NCI-H1105 treated with DMSO at 0.1 percent for 48 hours (cell line): Measurements from ENCODE around the gene TBL2.
"Not testable (repeated sequence)": the region's sequence is repeated elsewhere in the genome, so short reads cannot be mapped to it uniquely, and the experiment has no call there.

ENCODE experiments used
- DNase-seq: peaks from one replicate; lab custom pipeline; 2025; lab: John Stamatoyannopoulos, UW

Gene TBL2

DNA sequence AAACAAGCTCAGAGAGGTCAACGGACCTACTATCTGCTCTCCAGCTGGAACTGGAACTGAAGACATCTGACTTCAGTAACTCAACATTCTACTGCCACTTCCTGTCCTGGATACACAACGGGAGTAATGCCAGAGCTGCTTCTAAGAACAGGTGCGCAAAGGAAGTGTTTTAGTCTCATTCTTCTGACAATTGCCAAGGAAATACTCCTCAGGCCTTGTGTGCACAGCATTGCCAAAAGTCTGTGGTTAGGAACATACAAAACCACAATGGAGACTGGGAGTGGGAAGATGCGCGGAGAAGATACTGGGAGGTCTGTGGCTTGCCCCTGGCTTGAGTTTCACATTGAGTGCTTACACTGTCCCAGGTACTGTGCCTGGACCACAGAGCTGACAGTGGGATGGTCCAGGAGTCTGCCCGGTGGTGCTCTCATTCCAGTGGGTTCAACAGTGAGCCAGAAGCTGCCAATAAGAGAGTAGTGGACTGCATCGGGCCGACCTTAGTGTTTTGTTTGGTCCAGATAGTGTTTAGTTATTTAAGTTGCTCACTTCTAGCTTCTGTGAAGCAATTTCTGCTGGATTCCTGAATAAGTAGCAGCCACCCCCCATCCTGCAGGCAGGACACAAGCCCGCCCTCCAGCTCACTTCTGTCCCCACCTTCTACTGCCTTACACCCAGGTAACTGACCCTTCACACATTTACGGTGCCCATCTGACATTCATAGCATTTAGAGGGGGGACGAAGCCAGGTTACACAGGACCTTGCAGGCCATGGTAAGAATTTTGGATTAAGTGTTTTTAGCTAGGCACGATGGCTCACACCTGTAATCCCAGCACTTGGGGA is 10.3 kb downstream of the TBL2 start:
- no peak for DNase-seq

GRCh38 chr7:73567140-73567539 is 11.2 kb downstream of the TBL2 start:
- DNase-seq, result no peak

DNA sequence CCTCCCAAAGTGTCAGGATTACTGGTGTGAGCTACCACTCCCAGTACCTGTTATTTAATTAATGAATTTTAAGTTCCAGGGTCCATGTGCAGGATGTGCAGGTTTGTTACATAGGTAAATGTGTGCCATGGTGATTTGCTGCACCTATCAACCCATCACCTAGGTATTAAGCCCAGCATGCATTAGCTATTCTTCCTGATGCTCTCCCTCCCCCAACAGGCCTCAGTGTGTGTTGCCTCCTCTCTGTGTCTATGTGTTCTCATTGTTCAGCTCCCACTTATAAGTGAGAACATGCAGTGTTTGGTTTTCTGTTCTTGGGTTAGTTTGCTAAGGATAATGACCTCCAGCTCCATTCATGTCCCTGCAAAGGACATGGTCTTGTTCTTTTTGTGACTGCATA is 11.9 kb downstream of the TBL2 start:
- not testable (repeated sequence) for DNase-seq

DNA sequence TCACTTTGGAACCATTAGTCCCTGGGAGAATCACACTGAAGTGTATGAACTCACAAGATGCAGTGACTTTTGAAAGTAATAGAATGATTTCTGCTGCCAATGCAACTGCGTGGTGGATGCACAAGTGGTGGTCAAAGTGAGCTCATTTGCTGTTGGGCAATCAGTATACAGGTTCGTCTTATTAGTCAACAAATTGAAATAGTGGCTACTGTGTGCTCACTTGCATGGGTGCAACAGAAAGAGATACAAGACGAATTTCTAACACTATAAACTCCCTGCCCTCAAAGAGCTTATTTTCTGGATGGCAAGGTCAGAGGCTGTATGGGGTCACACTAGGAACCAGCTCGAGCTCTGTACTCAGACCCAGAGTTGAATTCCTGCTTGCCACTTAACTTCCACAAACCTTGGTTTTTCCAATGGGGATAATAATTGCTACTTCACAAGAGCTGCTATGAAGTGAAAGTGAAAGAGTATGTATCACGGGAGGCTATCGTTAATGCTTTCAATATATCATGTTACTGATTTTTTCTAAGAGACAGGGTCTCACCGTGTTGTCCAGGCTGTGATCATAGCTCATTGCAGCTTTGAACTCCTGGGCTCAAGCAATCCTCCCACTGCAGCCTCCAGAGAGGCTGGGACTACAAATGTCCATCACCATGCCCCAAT is 12.6 kb downstream of the TBL2 start:
- no peak for DNase-seq

DNA sequence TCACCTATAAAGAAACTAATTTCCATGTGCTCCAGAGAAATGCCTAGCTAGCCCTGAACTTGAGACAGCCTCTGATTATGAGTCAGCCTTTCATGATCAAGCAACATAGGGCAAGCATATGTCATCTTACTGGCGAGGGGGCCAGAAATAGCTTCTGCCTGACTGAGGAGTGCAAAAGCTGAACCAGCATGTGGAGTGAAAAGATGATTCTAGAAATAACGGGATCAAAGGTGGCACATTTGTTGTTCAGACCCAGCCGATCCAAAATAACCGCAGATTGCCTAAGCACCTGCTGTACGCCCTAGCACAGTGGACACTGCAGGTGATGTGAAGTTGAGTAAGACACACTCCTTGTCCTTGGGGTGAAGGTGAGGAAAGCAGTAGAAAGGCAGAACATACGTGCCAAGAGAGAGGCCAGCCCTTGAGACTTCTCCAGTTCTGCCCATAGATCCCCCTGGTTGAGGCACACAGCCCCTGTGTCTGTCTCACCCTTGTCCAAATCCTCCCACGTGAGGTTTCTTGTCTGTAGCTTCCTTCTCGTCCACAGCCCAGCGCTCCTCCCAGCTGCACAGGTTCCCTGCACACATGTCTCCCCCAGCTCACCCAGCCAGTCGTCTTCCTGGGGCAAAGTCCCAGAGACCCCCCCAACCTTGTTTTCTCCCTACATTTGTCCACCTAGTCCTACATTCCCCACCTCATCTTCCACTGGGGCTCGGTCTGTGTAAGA is 18.1 kb downstream of the TBL2 start:
- DNase-seq, result no peak

DNA sequence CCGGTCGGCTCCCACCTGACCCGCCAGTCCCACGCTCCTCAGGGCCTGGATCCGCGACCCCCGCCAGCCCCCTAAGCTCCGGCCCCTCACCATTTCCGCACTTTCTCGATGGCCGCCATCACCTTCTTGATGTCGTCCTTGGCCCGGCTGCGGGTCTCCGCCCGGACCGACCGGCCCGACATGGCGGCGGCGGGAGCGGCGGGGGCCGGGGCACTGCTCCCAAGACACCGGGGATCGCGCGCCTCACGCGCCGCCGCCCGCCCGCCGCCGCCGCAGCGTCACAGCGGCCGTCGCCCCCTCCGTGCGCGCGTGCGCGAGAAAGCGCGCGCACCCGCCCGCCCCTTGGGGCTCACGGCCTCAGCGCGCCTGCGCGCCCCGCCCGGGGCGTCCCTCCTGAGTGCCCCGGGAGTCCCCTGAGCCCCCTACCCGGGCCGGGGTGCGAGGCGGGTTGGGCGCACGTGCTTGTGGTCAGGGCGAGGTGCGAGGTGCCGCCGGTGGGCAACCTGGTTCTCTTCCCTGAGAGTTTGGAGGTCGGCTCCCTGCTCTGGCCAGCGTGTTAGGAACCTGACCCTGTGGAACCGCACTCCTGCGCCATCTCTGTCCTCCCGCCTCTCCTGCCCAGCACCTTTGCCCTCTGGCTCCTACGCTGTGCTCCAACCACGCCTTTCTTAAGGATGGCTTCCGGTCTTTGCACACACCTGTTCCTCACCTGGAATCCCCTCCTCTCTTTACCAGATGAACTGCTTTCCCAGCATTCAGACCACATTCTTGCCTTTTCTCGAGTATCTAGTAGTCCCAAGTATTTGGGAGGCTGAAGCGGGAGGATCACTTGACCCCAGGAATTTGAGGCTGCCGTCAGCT is 20.8 kb downstream of the TBL2 start, which contains the start of gene BCL7B:
Gene BCL7B (minus strand): TSS at position 294 of the 861 bp plus-strand sequence. CDS start 112 bp downstream, at position 182.
- peak; percentile 51 for DNase-seq

DNA sequence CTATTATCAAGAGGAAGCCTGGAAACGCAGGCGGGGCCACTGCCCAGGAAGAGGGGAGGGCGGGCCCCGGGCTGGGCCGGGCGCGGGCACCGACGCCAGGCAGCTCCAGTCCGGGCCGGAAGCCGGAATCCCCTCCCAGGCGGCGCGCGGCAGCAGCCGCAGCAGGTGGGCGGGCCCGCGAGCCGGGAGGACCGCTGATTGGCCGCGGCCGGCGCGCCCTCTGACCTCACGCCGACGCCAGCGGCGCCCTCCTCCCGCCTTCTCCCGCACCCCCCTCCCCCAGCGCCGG is 21.3 kb downstream of the TBL2 start:
- DNase-seq, result peak; percentile 91

GRCh38 chr7:73556208-73557107 is 21.9 kb downstream of the TBL2 start:
- no peak for DNase-seq

GRCh38 chr7:73555411-73555982 is 22.9 kb downstream of the TBL2 start:
- DNase-seq, result no peak

DNA sequence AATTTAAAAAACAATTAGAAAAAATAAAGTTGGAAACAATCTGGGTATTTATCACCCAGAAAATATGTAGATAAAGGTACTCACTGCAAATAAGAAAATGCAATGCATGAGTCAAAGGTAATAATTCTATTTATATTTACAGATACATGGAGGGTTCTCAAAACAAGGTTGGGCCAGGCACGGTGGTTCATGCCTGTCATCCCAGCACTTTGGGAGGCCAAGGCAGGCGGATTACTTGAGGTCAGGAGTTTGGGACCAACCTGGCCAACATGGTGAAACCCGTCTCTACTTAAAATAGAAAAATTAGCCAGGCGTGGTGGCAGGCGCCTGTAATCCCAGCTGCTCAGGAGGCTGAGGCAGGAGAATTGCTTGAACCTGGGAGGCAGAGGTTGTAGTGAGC is 28.3 kb downstream of the TBL2 start:
- not testable (repeated sequence) for DNase-seq

DNA sequence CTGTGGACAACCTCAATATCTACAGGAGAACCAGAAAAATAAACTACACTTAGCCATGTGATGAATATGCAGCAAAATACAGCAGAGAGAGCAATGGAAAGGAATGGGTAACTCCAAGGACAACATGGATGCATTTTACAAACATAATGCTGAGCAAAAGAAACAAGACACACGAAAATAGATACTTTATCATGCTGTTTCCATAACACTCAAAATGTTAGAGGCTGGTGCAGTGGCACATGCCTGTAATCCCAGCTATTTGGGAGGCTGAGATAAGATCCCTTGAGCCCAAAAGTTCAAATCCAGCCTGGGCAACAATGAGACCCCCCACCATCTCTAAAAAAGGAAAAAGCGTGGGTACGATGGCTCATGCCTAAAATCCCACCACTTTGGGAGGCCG is 29.2 kb downstream of the TBL2 start:
- no peak for DNase-seq

GRCh38 chr7:73547841-73548240 is 30.5 kb downstream of the TBL2 start:
- DNase-seq, result no peak

DNA sequence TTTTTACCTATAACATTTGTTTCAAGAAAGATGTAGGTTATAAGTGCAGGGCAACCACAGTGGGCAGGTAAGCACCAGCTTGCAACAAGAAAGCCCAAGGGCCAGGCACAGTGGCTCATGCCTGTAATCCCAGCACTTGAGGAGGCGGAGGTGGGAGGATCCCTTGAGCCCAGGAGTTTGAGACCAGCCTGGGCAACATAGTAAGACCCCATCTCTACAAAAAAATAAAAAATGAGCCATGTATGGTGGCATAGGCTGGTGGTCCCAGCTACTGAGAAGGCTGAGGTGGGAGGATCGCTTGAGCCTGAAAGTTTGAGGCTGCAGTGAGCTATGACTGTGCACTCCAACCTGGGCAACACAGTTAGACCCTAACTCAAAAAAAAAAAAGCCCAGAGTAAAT is 33.7 kb downstream of the TBL2 start:
- no peak for DNase-seq

GRCh38 chr7:73541722-73542121 is 36.7 kb downstream of the TBL2 start:
- no peak for DNase-seq

DNA sequence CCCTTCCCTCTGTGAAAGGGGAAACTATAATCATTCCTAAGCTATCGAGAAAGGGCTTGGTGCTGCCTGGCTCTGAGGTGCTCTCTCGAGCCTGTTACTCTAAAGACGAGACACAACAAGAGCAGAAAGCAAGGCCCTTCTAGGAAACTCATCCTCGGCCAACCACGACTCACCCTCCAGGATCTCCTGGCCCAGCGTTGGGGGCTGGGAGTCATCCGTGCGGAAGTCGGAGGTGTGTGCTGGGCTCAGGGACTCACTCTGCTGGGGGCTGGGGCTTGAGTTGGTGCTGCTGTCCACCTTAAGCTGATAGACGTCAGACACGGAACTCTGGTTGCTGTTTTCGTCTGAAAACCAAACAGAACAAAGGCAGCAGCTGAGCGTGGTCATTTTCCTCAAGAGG is 38.7 kb downstream of the TBL2 start:
- DNase-seq, result no peak

GRCh38 chr7:73538510-73538909 is 39.9 kb downstream of the TBL2 start:
- DNase-seq, result not testable (repeated sequence)

- no peak for DNase-seq
These were observed 41.3 kb downstream of the TBL2 start for GRCh38 chr7:73537051-73537450.

GRCh38 chr7:73536479-73536878 is 41.9 kb downstream of the TBL2 start:
- no peak for DNase-seq

- not testable (repeated sequence) for DNase-seq
These were observed 42.5 kb downstream of the TBL2 start for GRCh38 chr7:73535918-73536317.

- DNase-seq, result no peak
These were observed 44.6 kb downstream of the TBL2 start for GRCh38 chr7:73533742-73534141.

- DNase-seq, result no peak
These were observed 46.2 kb downstream of the TBL2 start for GRCh38 chr7:73532224-73532623.
